NT2/D1 (cell line): ENCODE measurements around the gene ZYX.

Source experiments
- DNase-seq: peaks from one replicate; pipeline ENCODE4 v3.0.0-alpha.2; 2011; ENCODE audit warnings: low read depth, low spot score
- H3K27me3 ChIP-seq: 2 replicates; pipeline ENCODE4 v1.6.0; 2011; ENCODE audit warnings: mild to moderate bottlenecking; ENCODE audit not compliant: insufficient read length, insufficient read depth
- H3K36me3 ChIP-seq: 2 replicates; pipeline ENCODE4 v1.6.1; 2011; ENCODE audit warnings: mild to moderate bottlenecking, low read length, mixed read lengths; ENCODE audit not compliant: insufficient read depth, insufficient read length
- H3K4me1 ChIP-seq: 2 replicates; pipeline ENCODE4 v1.5.1; 2011; ENCODE audit not compliant: insufficient read depth, insufficient read length
- H3K4me3 ChIP-seq: 2 replicates; pipeline ENCODE4 v1.5.1; 2011; ENCODE audit warnings: low read depth; ENCODE audit not compliant: insufficient read length
- H3K9ac ChIP-seq: 2 replicates; pipeline ENCODE4 v1.6.0; 2011; ENCODE audit warnings: low read depth; ENCODE audit not compliant: insufficient read length
- H3K9me3 ChIP-seq: 2 replicates; pipeline ENCODE4 v1.5.1; 2011; ENCODE audit warnings: mild to moderate bottlenecking, low read length; ENCODE audit not compliant: insufficient read depth
- SUZ12 ChIP-seq: IDR thresholded peaks from 2 replicates; pipeline ENCODE4 v1.6.1; 2011; ENCODE audit not compliant: insufficient read length, insufficient read depth; ENCODE audit errors: extremely low read depth
- YY1 ChIP-seq: IDR thresholded peaks from 2 replicates; pipeline ENCODE4 v1.6.1; 2011; ENCODE audit not compliant: insufficient read length, insufficient read depth
- ZNF274 ChIP-seq: IDR thresholded peaks from 2 replicates; pipeline ENCODE4 v1.6.1; 2011; ENCODE audit warnings: mild to moderate bottlenecking, low read depth, low read length

The ZYX gene

DNA sequence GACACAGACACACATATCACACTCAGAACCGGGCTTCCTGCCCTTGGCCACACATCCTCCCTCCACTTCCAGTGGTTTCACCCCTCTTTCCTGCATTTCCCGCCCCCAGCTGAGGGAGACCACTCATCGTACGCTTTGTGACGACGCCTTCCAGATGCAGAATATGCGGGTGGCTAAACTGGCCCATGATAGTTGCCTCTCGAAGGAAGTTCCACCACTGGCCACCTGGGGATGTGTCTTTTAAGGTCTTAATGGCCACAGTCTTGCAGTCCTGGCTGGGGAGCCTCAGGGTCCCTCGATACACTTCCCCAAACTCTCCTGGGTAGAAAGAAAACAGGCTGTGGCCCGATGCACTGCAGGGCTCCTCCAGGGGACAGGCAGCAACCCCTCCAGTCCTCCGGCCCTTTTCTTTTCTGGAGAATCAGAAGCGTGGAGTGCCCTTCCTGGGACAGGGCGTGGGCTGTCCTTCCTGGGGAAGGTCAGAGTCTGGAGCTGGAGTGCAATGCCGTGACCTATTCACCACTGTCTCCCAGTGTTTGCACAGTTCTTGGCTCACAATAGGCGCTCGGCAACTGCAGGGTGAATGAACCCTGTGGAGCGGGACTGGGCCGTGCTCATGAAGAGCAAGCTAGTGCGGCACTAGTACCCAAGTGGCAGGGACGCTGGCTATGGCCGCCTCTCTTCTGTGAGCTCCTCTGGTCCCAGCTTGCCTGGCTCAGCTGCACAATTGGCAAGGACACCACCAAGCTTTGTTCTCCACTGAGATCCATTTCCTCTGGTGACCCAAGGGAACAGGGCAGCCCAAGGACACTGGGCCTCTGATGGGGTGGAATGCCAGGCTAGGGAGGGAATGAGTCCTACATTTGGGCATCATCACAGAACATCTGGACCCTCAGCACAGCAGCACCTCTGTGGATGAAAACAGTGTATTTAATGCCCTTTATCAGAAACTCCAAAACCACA lies 14.3 kb downstream of the ZYX start:
- Histone ChIP-seq H3K27me3 (no peaks in the 10 kb centered on the region), H3K9me3 (no peaks in the 10 kb centered on the region), H3K4me1 (no peaks in the 10 kb centered on the region), H3K36me3 (peaks cover 79% of the 10 kb centered on the region), H3K4me3 (no peak overlapping the region), H3K9ac (no peak overlapping the region)
- TF ChIP-seq SUZ12: no peak
- no peak for TF ChIP-seq YY1
- no peak for TF ChIP-seq ZNF274
- DNase-seq: no peak

- Histone ChIP-seq H3K36me3 (peaks cover 78% of the 10 kb centered on the region), H3K27me3 (no peaks in the 10 kb centered on the region), H3K4me3 (no peak overlapping the region), H3K9me3 (no peaks in the 10 kb centered on the region), H3K4me1 (no peaks in the 10 kb centered on the region), H3K9ac (no peak overlapping the region)
- TF ChIP-seq YY1 (no peak), ZNF274 (no peak), SUZ12 (no peak)
- DNase-seq: no peak
Measured at GRCh38 chr7:143396182-143396581, 15.0 kb downstream of the ZYX start.

DNA sequence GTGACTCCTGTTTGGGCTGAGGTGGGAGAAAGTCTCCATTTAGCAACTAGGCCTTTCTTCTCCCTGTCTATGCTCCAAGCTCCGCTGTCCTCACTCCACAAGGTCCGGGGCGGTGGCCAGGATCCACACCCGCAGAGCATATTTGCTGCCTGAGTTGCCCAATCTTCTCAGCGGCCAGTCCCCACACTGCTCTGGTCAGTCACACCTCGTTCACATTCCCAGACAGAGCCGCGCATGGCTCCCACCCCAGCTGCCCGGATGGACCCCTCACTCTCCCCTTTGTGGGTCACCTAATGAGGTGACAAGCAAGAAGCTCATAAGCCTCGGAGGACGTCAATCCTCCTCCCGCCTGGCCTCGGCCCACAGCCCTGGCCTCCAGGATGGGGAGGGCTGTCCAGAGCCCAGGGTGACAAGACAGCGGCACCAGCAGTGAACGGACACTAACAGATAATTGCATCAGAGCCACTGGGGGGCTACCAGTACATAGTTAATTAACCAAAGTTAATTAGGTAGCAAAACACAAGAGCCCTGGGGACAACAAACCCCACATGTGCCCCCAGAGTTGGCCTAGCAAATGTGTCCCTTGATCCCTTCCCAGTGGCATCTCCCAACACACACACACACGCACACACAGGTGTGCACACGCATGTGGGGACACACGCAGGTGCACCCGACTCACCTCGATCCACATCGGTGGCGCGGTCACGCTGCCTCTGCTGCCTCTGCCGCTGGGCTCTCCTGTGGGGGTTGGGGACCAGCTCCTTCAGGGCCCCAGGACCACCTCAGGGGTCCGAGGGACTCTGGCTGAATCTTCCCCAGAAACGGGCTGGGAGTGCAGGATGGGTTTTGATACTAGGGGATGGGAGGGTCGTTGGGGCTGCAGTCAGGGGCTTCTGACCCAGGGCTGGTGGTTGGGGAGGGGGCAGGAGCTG lies 15.7 kb downstream of the ZYX start:
- H3K4me1 ChIP-seq: no peaks in the 10 kb centered on the region
- peaks cover 74% of the 10 kb centered on the region for H3K36me3 ChIP-seq
- H3K9me3 ChIP-seq: no peaks in the 10 kb centered on the region
- no peak overlapping the region for H3K9ac ChIP-seq
- no peaks in the 10 kb centered on the region for H3K27me3 ChIP-seq
- TF ChIP-seq ZNF274 (no peak), SUZ12 (no peak), YY1 (no peak)
- H3K4me3 ChIP-seq: no peak overlapping the region
- no peak for DNase-seq

DNA sequence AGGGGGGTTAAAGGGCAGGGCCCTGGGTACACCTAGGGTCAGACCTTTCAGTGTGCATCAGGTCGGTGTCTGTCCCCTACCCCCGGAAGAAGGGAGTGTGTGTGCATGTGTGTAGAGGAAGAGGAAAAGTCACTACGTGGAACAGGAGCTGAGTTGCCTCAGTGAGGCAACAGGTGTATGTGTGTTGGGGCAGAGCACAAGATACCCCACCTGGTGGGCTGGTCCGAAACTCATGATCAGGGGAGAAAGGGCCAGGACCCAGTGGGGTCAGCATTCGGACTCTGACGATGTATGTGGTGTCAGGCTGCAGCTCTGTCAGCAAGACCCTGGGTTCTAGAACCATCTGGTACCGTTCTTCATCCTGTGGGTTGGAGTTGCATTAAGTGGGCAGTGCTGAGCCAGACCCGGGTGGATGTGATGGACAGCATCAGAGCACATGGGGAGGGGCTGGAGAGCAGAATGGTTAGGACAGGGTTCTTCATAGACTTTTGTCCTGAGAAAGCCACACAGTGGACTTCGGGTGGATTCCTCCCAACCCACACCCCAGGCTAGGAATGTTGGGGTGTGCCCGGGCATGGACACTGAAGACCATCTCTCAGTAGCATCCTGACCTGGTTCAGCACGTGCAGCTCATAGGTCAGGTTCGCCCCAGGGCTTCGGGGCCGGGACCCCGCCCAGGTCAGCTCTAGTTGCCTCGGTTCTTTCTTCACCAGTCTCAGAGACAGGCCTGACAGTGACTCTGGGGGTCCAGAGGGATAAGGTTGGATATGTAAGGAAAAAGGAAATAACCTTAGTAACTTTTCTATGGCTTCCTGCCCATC lies 16.8 kb downstream of the ZYX start:
- Histone ChIP-seq H3K4me1 (no peaks in the 10 kb centered on the region), H3K9ac (no peak overlapping the region), H3K4me3 (no peak overlapping the region), H3K36me3 (peaks cover 71% of the 10 kb centered on the region), H3K9me3 (no peaks in the 10 kb centered on the region), H3K27me3 (no peaks in the 10 kb centered on the region)
- TF ChIP-seq YY1 (no peak), SUZ12 (no peak), ZNF274 (no peak)
- DNase-seq: no peak

DNA sequence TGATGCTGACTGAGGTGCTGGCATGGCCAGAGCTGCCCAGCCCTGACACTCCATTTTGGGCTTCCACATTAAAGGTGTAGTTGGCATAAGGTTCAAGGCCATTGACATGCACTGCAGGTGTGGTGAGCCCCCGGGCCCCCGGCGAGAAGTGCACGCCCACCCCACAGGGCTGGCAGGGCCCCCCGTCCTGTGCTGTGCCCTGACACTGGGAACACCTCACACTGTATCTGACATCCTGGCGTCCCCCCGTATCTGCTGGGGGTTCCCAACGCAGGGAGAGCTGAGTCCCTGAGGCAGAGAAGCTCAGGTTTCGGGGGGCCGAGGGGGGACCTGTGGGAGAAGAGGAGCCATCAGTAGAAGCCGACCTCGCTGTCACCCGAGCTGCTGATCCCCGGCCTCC lies 17.5 kb downstream of the ZYX start:
- Histone ChIP-seq H3K9me3 (no peaks in the 10 kb centered on the region), H3K36me3 (peaks cover 64% of the 10 kb centered on the region), H3K27me3 (no peaks in the 10 kb centered on the region), H3K9ac (no peak overlapping the region), H3K4me1 (no peaks in the 10 kb centered on the region), H3K4me3 (no peak overlapping the region)
- no peak for DNase-seq
- no peak for TF ChIP-seq YY1
- TF ChIP-seq ZNF274: no peak
- no peak for TF ChIP-seq SUZ12

- TF ChIP-seq YY1 (no peak), SUZ12 (no peak), ZNF274 (no peak)
- no peaks in the 10 kb centered on the region for H3K27me3 ChIP-seq
- peaks cover 59% of the 10 kb centered on the region for H3K36me3 ChIP-seq
- no peak overlapping the region for H3K9ac ChIP-seq
- no peaks in the 10 kb centered on the region for H3K4me1 ChIP-seq
- H3K4me3 ChIP-seq: no peak overlapping the region
- no peaks in the 10 kb centered on the region for H3K9me3 ChIP-seq
- DNase-seq: no peak
Measured at GRCh38 chr7:143399151-143399550, 18.0 kb downstream of the ZYX start.
